ENCODE measurements around the gene DYNC1LI2.

Gene DYNC1LI2

DNA sequence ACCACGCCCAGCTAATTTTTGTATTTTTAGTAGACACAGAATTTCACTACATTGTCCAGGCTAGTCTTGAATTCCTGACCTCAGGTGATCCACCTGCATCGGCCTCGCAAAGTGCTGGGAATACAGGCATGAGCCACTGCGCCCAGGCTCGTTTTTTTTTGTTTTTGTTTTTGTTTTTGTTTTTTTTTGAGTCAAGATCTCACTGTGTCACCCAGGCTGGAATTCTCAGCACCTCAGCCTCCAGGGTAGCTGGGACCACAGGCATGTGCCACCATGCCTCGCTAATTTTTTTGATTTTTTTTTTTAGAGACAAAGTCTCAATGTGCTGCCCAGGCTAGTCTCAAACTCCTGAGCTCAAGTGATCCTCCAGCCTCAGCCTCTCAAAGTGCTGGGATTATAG lies 37.3 kb downstream of the DYNC1LI2 start:
- H3K36me3 ChIP-seq (ENCODE audit: control insufficient read depth in 1 of 2, insufficient read depth in 2 of 2, low read length in 2 of 2) = peaks cover 2 to 4% of the 10 kb centered on the region in 2 experiments
- H3K4me3 ChIP-seq (ENCODE audit: low read depth, low read length) = no peak overlapping the region
- no peak overlapping the region for H4K91ac ChIP-seq (ENCODE audit: low read depth, low read length)
- H3K18ac ChIP-seq (ENCODE audit: low read length) = no peak overlapping the region
- DNase-seq = peak; percentile 80 to 92
- no peak overlapping the region for H3K14ac ChIP-seq (ENCODE audit: low read length)
- H2AK5ac ChIP-seq (ENCODE audit: low read length) = no peak overlapping the region
- peaks cover 6% of the 10 kb centered on the region for H3K9me3 ChIP-seq (ENCODE audit: insufficient read depth, low read depth, low read length)
- no peak overlapping the region for H2AFZ ChIP-seq (ENCODE audit: insufficient read depth, low read length, poor library complexity)
- no peaks in the 10 kb centered on the region for H3K79me2 ChIP-seq (ENCODE audit: control insufficient read depth, insufficient read depth, low read length, poor library complexity)
- no peak overlapping the region for H3K4me2 ChIP-seq (ENCODE audit: low read length)
- H3K27me3 ChIP-seq (ENCODE audit: insufficient read depth, low read length) = no peaks in the 10 kb centered on the region
- H3K4ac ChIP-seq (ENCODE audit: low read depth, low read length) = no peak overlapping the region
- H3K27ac ChIP-seq (ENCODE audit: low read depth, low read length) = no peak overlapping the region
- no peaks in the 10 kb centered on the region for H3K79me1 ChIP-seq (ENCODE audit: low read length)
- no peak overlapping the region for H3K23ac ChIP-seq (ENCODE audit: low read length)
- H2BK120ac ChIP-seq (ENCODE audit: insufficient read depth, low read length, poor library complexity) = no peak overlapping the region
- H2BK12ac ChIP-seq (ENCODE audit: low read length) = no peak overlapping the region
- H2BK5ac ChIP-seq (ENCODE audit: low read depth, low read length, poor library complexity) = no peak overlapping the region
- no CpG with 5 or more reads among the region's 6 CpGs for WGBS (ENCODE audit: extremely low coverage, insufficient coverage, insufficient read length)
- no peak overlapping the region for H4K8ac ChIP-seq (ENCODE audit: low read depth, low read length)
- H3K4me1 ChIP-seq (ENCODE audit: control insufficient read depth in 1 of 2, insufficient read depth in 2 of 2, low read length in 2 of 2) = peaks cover 4 to 5% of the 10 kb centered on the region in 2 experiments
- H3K9ac ChIP-seq (ENCODE audit: low read length) = no peak overlapping the region
- H4K12ac ChIP-seq (ENCODE audit: low read depth, low read length) = no peak overlapping the region

DNA sequence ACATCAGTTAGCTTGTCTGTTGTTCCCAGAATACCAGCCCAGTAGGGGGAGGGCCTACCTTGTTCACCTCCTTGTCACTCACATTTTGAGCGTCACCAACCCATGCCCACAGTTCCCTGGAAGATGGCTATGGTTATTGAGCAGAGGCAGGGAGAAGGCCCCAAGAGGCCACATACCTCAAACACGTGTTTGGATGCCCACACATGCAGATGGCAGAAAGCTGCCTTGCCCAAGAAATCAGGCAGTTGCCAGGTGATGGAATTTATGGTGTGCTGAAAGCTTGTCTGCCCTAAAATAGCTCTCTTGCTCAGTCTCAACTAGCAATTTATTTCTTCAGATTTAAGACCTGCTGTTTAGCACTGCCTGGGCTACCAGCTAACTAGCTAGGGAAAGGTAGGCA lies 38.3 kb downstream of the DYNC1LI2 start:
- Histone ChIP-seq H4K12ac (ENCODE audit: low read depth, low read length) (no peak overlapping the region), H2BK12ac (ENCODE audit: low read length) (no peak overlapping the region), H3K4ac (ENCODE audit: low read depth, low read length) (no peak overlapping the region), H3K36me3 (ENCODE audit: control insufficient read depth in 1 of 2, insufficient read depth in 2 of 2, low read length in 2 of 2) (no peaks in the 10 kb centered on the region), H3K14ac (ENCODE audit: low read length) (no peak overlapping the region), H3K4me1 (ENCODE audit: control insufficient read depth in 1 of 2, insufficient read depth in 2 of 2, low read length in 2 of 2) (peaks cover 4% of the 10 kb centered on the region in 2 experiments), H2BK5ac (ENCODE audit: low read depth, low read length, poor library complexity) (no peak overlapping the region), H3K9me3 (ENCODE audit: insufficient read depth, low read depth, low read length) (peaks cover 6% of the 10 kb centered on the region), H4K91ac (ENCODE audit: low read depth, low read length) (no peak overlapping the region), H3K4me3 (ENCODE audit: low read depth, low read length) (no peak overlapping the region), H3K27me3 (ENCODE audit: insufficient read depth, low read length) (no peaks in the 10 kb centered on the region), H3K27ac (ENCODE audit: low read depth, low read length) (no peak overlapping the region), H2AFZ (ENCODE audit: insufficient read depth, low read length, poor library complexity) (no peak overlapping the region), H3K23ac (ENCODE audit: low read length) (no peak overlapping the region), H2AK5ac (ENCODE audit: low read length) (no peak overlapping the region), H4K8ac (ENCODE audit: low read depth, low read length) (no peak overlapping the region), H3K79me2 (ENCODE audit: control insufficient read depth, insufficient read depth, low read length, poor library complexity) (no peaks in the 10 kb centered on the region), H3K4me2 (ENCODE audit: low read length) (no peak overlapping the region), H2BK120ac (ENCODE audit: insufficient read depth, low read length, poor library complexity) (no peak overlapping the region), H3K79me1 (ENCODE audit: low read length) (no peaks in the 10 kb centered on the region), H3K18ac (ENCODE audit: low read length) (no peak overlapping the region), H3K9ac (ENCODE audit: low read length) (no peak overlapping the region)
- no peak for DNase-seq
- no CpG with 5 or more reads among the region's 2 CpGs for WGBS (ENCODE audit: extremely low coverage, insufficient coverage, insufficient read length)

DNA sequence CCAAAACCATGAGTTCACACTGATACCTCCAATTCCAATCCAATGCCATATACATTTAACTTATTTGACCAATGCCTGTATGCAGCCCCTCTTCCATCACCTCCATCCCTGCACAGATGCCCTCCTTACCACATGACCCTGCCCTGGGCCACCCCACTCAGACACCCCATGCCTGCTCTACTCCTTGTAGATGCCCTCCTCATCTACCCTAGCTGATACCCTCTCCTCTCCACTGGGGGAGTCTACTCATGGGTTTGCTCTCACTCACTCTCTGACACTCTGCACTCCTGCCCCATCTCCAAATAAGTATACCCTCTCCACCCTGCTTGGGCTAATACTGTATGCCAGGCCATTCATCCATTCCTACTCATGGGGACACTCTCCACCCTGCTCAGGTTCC lies 38.9 kb downstream of the DYNC1LI2 start:
- H2BK12ac ChIP-seq (ENCODE audit: low read length) = no peak overlapping the region
- no peaks in the 10 kb centered on the region for H3K27me3 ChIP-seq (ENCODE audit: insufficient read depth, low read length)
- no peak overlapping the region for H3K4me2 ChIP-seq (ENCODE audit: low read length)

DNA sequence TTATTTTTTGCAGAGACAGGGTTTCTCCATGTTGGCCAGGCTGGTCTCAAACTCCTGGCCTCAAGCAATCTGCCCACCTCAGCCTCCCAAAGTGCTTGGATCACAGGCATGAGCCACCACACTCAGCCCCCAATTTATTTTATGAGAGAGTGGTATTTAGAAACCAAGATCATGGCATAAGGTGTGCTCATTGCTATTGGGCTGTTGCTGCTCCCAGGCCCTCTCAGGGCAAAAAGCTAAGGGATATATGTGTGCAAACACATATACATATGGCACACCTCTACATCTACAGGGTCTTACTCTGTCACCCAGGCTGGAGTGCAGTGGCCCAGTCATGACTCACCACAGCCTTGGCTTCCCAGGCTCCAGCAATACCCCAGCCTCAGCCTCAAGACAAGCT lies 39.8 kb downstream of the DYNC1LI2 start:
- H3K9me3 ChIP-seq (ENCODE audit: insufficient read depth, low read depth, low read length) = peaks cover 6% of the 10 kb centered on the region
- H3K14ac ChIP-seq (ENCODE audit: low read length) = no peak overlapping the region
- no peak for DNase-seq
- no peaks in the 10 kb centered on the region for H3K36me3 ChIP-seq (ENCODE audit: control insufficient read depth in 1 of 2, insufficient read depth in 2 of 2, low read length in 2 of 2)
- H3K4me3 ChIP-seq (ENCODE audit: low read depth, low read length) = no peak overlapping the region
- H3K23ac ChIP-seq (ENCODE audit: low read length) = no peak overlapping the region
- H3K4me1 ChIP-seq (ENCODE audit: control insufficient read depth in 1 of 2, insufficient read depth in 2 of 2, low read length in 2 of 2) = peaks cover 6% of the 10 kb centered on the region in 2 experiments
- H2BK5ac ChIP-seq (ENCODE audit: low read depth, low read length, poor library complexity) = no peak overlapping the region
- H2AFZ ChIP-seq (ENCODE audit: insufficient read depth, low read length, poor library complexity) = no peak overlapping the region
- H4K12ac ChIP-seq (ENCODE audit: low read depth, low read length) = no peak overlapping the region
- peaks cover 2% of the 10 kb centered on the region for H3K79me1 ChIP-seq (ENCODE audit: low read length)
- H2AK5ac ChIP-seq (ENCODE audit: low read length) = no peak overlapping the region
- no peak overlapping the region for H2BK120ac ChIP-seq (ENCODE audit: insufficient read depth, low read length, poor library complexity)
- no peak overlapping the region for H3K27ac ChIP-seq (ENCODE audit: low read depth, low read length)
- no peak overlapping the region for H3K18ac ChIP-seq (ENCODE audit: low read length)
- H3K27me3 ChIP-seq (ENCODE audit: insufficient read depth, low read length) = no peaks in the 10 kb centered on the region
- no peak overlapping the region for H4K8ac ChIP-seq (ENCODE audit: low read depth, low read length)
- no peak overlapping the region for H4K91ac ChIP-seq (ENCODE audit: low read depth, low read length)
- peaks cover under 1% of the 10 kb centered on the region for H3K79me2 ChIP-seq (ENCODE audit: control insufficient read depth, insufficient read depth, low read length, poor library complexity)
- H3K9ac ChIP-seq (ENCODE audit: low read length) = no peak overlapping the region
- no peak overlapping the region for H3K4me2 ChIP-seq (ENCODE audit: low read length)
- H3K4ac ChIP-seq (ENCODE audit: low read depth, low read length) = no peak overlapping the region
- H2BK12ac ChIP-seq (ENCODE audit: low read length) = no peak overlapping the region

More for the DNA sequence above, 38.9 kb downstream of the DYNC1LI2 start:
- H2AK5ac ChIP-seq (ENCODE audit: low read length) = no peak overlapping the region
- H3K79me1 ChIP-seq (ENCODE audit: low read length) = peaks cover 1% of the 10 kb centered on the region
- no peak overlapping the region for H3K14ac ChIP-seq (ENCODE audit: low read length)
- H3K27ac ChIP-seq (ENCODE audit: low read depth, low read length) = no peak overlapping the region
- H3K4me1 ChIP-seq (ENCODE audit: control insufficient read depth in 1 of 2, insufficient read depth in 2 of 2, low read length in 2 of 2) = peaks cover 0 to 4% of the 10 kb centered on the region in 2 experiments
- no peak overlapping the region for H3K4me3 ChIP-seq (ENCODE audit: low read depth, low read length)
- no peak overlapping the region for H4K8ac ChIP-seq (ENCODE audit: low read depth, low read length)
- no peak overlapping the region for H2AFZ ChIP-seq (ENCODE audit: insufficient read depth, low read length, poor library complexity)
- no peaks in the 10 kb centered on the region for H3K79me2 ChIP-seq (ENCODE audit: control insufficient read depth, insufficient read depth, low read length, poor library complexity)
- no peak overlapping the region for H2BK120ac ChIP-seq (ENCODE audit: insufficient read depth, low read length, poor library complexity)
- H3K9me3 ChIP-seq (ENCODE audit: insufficient read depth, low read depth, low read length) = peaks cover 6% of the 10 kb centered on the region
- DNase-seq = no peak
- H3K4ac ChIP-seq (ENCODE audit: low read depth, low read length) = no peak overlapping the region
- no peak overlapping the region for H2BK5ac ChIP-seq (ENCODE audit: low read depth, low read length, poor library complexity)
- H4K12ac ChIP-seq (ENCODE audit: low read depth, low read length) = no peak overlapping the region
- no peak overlapping the region for H3K18ac ChIP-seq (ENCODE audit: low read length)
- no peak overlapping the region for H3K9ac ChIP-seq (ENCODE audit: low read length)
- H3K23ac ChIP-seq (ENCODE audit: low read length) = no peak overlapping the region
- no peaks in the 10 kb centered on the region for H3K36me3 ChIP-seq (ENCODE audit: control insufficient read depth in 1 of 2, insufficient read depth in 2 of 2, low read length in 2 of 2)
- no peak overlapping the region for H4K91ac ChIP-seq (ENCODE audit: low read depth, low read length)

Data from trophoblast cell (in vitro differentiated cells and primary cell).